ENCODE data around the gene BLOC1S5. TPM values are rescaled to one million over a fixed set of nuclear protein-coding genes. Genes with fewer than 3 reads are reported as not detected.

Gene BLOC1S5
- total RNA-seq, 1 experiment from 2014 or later, result 11.8 TPM

- DNase-seq (ENCODE audit: low read depth, low spot score) (peak; percentile 42), ATAC-seq (peak; percentile 94)
- Histone ChIP-seq H3K9me3 (ENCODE audit: control insufficient read depth, insufficient read depth, low read depth, low read length) (peaks cover under 1% of the 10 kb centered on the region; the same call in 1 of the 2 replicates), H3K36me3 (ENCODE audit: control insufficient read depth, insufficient read depth, low read length) (no peaks in the 10 kb centered on the region), H3K4me3 (ENCODE audit: low read depth in 2 of 2, low read length in 2 of 2) (peak overlapping the region; percentile 21 to 46), H3K27me3 (ENCODE audit: control insufficient read depth, insufficient read depth, low read length) (no peaks in the 10 kb centered on the region), H3K4me1 (ENCODE audit: control insufficient read depth, insufficient read depth, low read length) (peaks cover 20% of the 10 kb centered on the region), H3K27ac (ENCODE audit: low read length) (peak overlapping the region; percentile 60)
- ChIA-PET CTCF (no interaction called here), POLR2A (no interaction called here)
- BruUV-seq (replicated peaks), result no TSS peak
- intact Hi-C loops (cut with micrococcal nuclease; ENCODE audit: unreplicated experiment), result no loop called here
- TF ChIP-seq REST (IDR thresholded peaks at IDR 0.05; ENCODE audit: insufficient read depth in 1 of 2, low read depth in 2 of 2, low read length in 1 of 2) (no peak), CTCF (IDR thresholded peaks at IDR 0.05) (no peak), SIN3A (IDR thresholded peaks at IDR 0.05; ENCODE audit: borderline replicate concordance, insufficient read depth, low read depth, low read length) (no peak), POLR2AphosphoS5 (IDR thresholded peaks at IDR 0.05; ENCODE audit: low read depth, low read length) (peak; percentile 42; the same call in 1 of the 2 replicates), TCF7L2 (IDR thresholded peaks at IDR 0.05; ENCODE audit: low read depth, low read length) (peak; percentile 87)
- in situ Hi-C loops (cut with HindIII; ENCODE audit: low pct_unique_long_range_greater_than_20kb, low sequenced_read_pairs), result no loop called here
These were observed 89.0 kb downstream of the BLOC1S5 start for GRCh38 chr6:7974938-7975763.

GRCh38 chr6:7974565-7974937 is 89.6 kb downstream of the BLOC1S5 start:
- peak; percentile 33; the same call in 1 of the 2 replicates for ATAC-seq
- H3K27me3 ChIP-seq (ENCODE audit: control insufficient read depth, insufficient read depth, low read length), result no peaks in the 10 kb centered on the region
- peak overlapping the region; percentile 55 for H3K27ac ChIP-seq (ENCODE audit: low read length)
- POLR2A ChIA-PET, result no interaction called here
- peaks cover 20% of the 10 kb centered on the region for H3K4me1 ChIP-seq (ENCODE audit: control insufficient read depth, insufficient read depth, low read length)
- H3K36me3 ChIP-seq (ENCODE audit: control insufficient read depth, insufficient read depth, low read length), result no peaks in the 10 kb centered on the region
- H3K4me3 ChIP-seq (ENCODE audit: low read depth in 2 of 2, low read length in 2 of 2), result no peak overlapping the region; a peak in 1 of 4 replicates
- intact Hi-C loops (cut with micrococcal nuclease; ENCODE audit: unreplicated experiment) (no loop called here), in situ Hi-C loops (cut with HindIII; ENCODE audit: low pct_unique_long_range_greater_than_20kb, low sequenced_read_pairs) (no loop called here)
- BruUV-seq (replicated peaks), result no TSS peak
- TF ChIP-seq TCF7L2 (IDR thresholded peaks at IDR 0.05; ENCODE audit: low read depth, low read length) (no peak), CTCF (IDR thresholded peaks at IDR 0.05) (no peak), SIN3A (IDR thresholded peaks at IDR 0.05; ENCODE audit: borderline replicate concordance, insufficient read depth, low read depth, low read length) (no peak), REST (IDR thresholded peaks at IDR 0.05; ENCODE audit: insufficient read depth in 1 of 2, low read depth in 2 of 2, low read length in 1 of 2) (no peak), POLR2AphosphoS5 (IDR thresholded peaks at IDR 0.05; ENCODE audit: low read depth, low read length) (no peak)
- H3K9me3 ChIP-seq (ENCODE audit: control insufficient read depth, insufficient read depth, low read depth, low read length), result peaks cover 5% of the 10 kb centered on the region; the same call in 1 of the 2 replicates
- CTCF ChIA-PET, result no interaction called here
- no peak for DNase-seq (ENCODE audit: low read depth, low spot score)
